SK-N-SH (cell line): ENCODE results near the gene NCKAP5. TPM values are rescaled to one million over a fixed set of nuclear protein-coding genes. Genes with fewer than 3 reads are reported as not detected.

Source experiments
- CTCF ChIA-PET: fragments of 300-600, 350-600 bp; formaldehyde crosslinking; extraction: SDS; loops from one replicate; lab custom pipeline; 2021; lab: Yijun Ruan, JAX
- POLR2A ChIA-PET: fragments of 350-600 bp; sonication (Branson Sonifier 250); formaldehyde crosslinking; extraction: SDS; loops from one replicate; lab custom pipeline; 2020; ENCODE audit warnings: antibody characterized with exemption, inconsistent platforms; lab: Yijun Ruan, JAX
- DNase-seq: peaks from one replicate; pipeline ENCODE4 v3.0.0; 2012
- H2AFZ ChIP-seq: fragments of 200-600 bp; sonication (generic); 2 replicates; pipeline ENCODE4 v1.8.1; 2016; ENCODE audit warnings: antibody characterized with exemption, mild to moderate bottlenecking, low read depth
- H3F3A ChIP-seq: fragments of 200-600 bp; sonication (generic); replicated peaks from 2 replicates; pipeline ENCODE3; 2016; ENCODE audit warnings: antibody characterized with exemption, mild to moderate bottlenecking; ENCODE audit not compliant: insufficient read depth
- H3K27ac ChIP-seq, 2 experiments: fragments of 200-500 bp in 1 of 2; fragments of 200-600 bp in 1 of 2; sonication (Bioruptor generic) in 1 of 2; sonication (generic), shearing (Covaris generic) in 1 of 2; 2 replicates each; pipeline versions ENCODE4 v1.5.1 to v1.6.1; 2014 to 2016; ENCODE audit warnings: low read depth in 2 of 2, inconsistent platforms in 1 of 2, low read length in 1 of 2, mild to moderate bottlenecking in 1 of 2, mixed read lengths in 1 of 2
- H3K27me3 ChIP-seq: fragments of 200-600 bp; sonication (generic), shearing (Covaris generic); 2 replicates; pipeline ENCODE4 v1.6.1; 2016; ENCODE audit warnings: mixed run types; ENCODE audit not compliant: insufficient read depth
- H3K36me3 ChIP-seq, 2 experiments: fragments of 200-500 bp in 1 of 2; fragments of 200-600 bp in 1 of 2; sonication (Bioruptor generic) in 1 of 2; sonication (generic) in 1 of 2; replicated peaks in 1 of 2; 2 replicates each; pipeline versions ENCODE3 to v1.5.1; 2014 to 2016; ENCODE audit warnings: low read length in 1 of 2, mild to moderate bottlenecking in 1 of 2; ENCODE audit not compliant: insufficient read depth in 2 of 2, control insufficient read depth in 1 of 2
- H3K4me1 ChIP-seq, 2 experiments: fragments of 200-500 bp in 1 of 2; fragments of 200-600 bp in 1 of 2; sonication (Bioruptor generic) in 1 of 2; sonication (generic), shearing (Covaris generic) in 1 of 2; 2 replicates each; pipeline versions ENCODE4 v1.5.1 to v1.6.1; 2014 to 2016; ENCODE audit warnings: low read depth in 1 of 2, low read length in 1 of 2, mixed run types in 1 of 2; ENCODE audit not compliant: insufficient read depth in 2 of 2, control insufficient read depth in 1 of 2
- H3K4me2 ChIP-seq: fragments of 200-600 bp; sonication (generic), shearing (Covaris generic); 2 replicates; pipeline ENCODE4 v1.6.1; 2017; ENCODE audit warnings: mixed run types
- H3K4me3 ChIP-seq, 2 experiments: fragments of 200-500 bp in 1 of 2; fragments of 200-600 bp in 1 of 2; sonication (Bioruptor generic) in 1 of 2; sonication (generic), shearing (Covaris generic) in 1 of 2; 2 replicates each; pipeline versions ENCODE4 v1.5.1 to v1.8.1; 2014 to 2016; ENCODE audit warnings: low read depth in 2 of 2, inconsistent platforms in 1 of 2, low read length in 1 of 2, mild to moderate bottlenecking in 1 of 2, mixed read lengths in 1 of 2, moderate library complexity in 1 of 2
- H3K79me2 ChIP-seq: fragments of 200-600 bp; sonication (generic); 2 replicates; pipeline ENCODE4 v1.8.1; 2017; ENCODE audit warnings: mild to moderate bottlenecking; ENCODE audit not compliant: insufficient read depth
- H3K9ac ChIP-seq: fragments of 200-600 bp; sonication (generic); 2 replicates; pipeline ENCODE4 v1.6.1; 2017; ENCODE audit warnings: mixed run types
- H3K9me2 ChIP-seq: fragments of 200-600 bp; sonication (generic); 2 replicates; pipeline ENCODE4 v1.6.1; 2017; ENCODE audit warnings: mixed run types
- H3K9me3 ChIP-seq: fragments of 200-600 bp; sonication (generic); 2 replicates; pipeline ENCODE4 v1.6.1; 2017; ENCODE audit warnings: mixed run types, mild to moderate bottlenecking, moderate library complexity
- H4K20me1 ChIP-seq: fragments of 200-600 bp; sonication (generic); 2 replicates; pipeline ENCODE4 v1.6.1; 2017; ENCODE audit warnings: mild to moderate bottlenecking, mixed run types; ENCODE audit not compliant: insufficient read depth
- CHD2 ChIP-seq: fragments of 150-350 bp; IDR thresholded peaks from 2 replicates; pipeline ENCODE4 v1.6.1; 2018; ENCODE audit warnings: low read length; ENCODE audit not compliant: partially characterized antibody
- ELF1 ChIP-seq: IDR thresholded peaks from 2 replicates; pipeline ENCODE4 v1.4.0; 2012
- EP300 ChIP-seq, 2 experiments: IDR thresholded peaks; 2 replicates each; pipeline versions ENCODE4 v1.4.0 to v1.6.1; 2012; ENCODE audit warnings: borderline replicate concordance in 1 of 2, low read depth in 1 of 2, low read length in 1 of 2
- FOSL2 ChIP-seq: IDR thresholded peaks from 2 replicates; pipeline ENCODE4 v1.4.0; 2012; ENCODE audit warnings: low read depth, mild to moderate bottlenecking, moderate library complexity, borderline replicate concordance
- GABPA ChIP-seq: IDR thresholded peaks from 2 replicates; pipeline ENCODE4 v1.4.0; 2012; ENCODE audit warnings: low read depth, mild to moderate bottlenecking
- GATA2 ChIP-seq: sonication (generic); formaldehyde crosslinking; IDR thresholded peaks from 2 replicates; pipeline ENCODE4 v1.5.0; 2020; ENCODE audit warnings: mild to moderate bottlenecking, missing genetic modification reagents
- MXI1 ChIP-seq: IDR thresholded peaks from 2 replicates; pipeline ENCODE4 v1.6.1; 2012; ENCODE audit warnings: mild to moderate bottlenecking, low read depth, low read length, improper control_type of control experiment
- RAD21 ChIP-seq: IDR thresholded peaks from 2 replicates; pipeline ENCODE4 v1.6.1; 2012; ENCODE audit warnings: mild to moderate bottlenecking, low read length
- RCOR1 ChIP-seq: fragments of 150-350 bp; IDR thresholded peaks from 2 replicates; pipeline ENCODE4 v1.6.1; 2017; ENCODE audit warnings: antibody characterized with exemption, low read length
- RXRA ChIP-seq: IDR thresholded peaks from 2 replicates; pipeline ENCODE4 v1.4.0; 2012; ENCODE audit warnings: low read depth, mild to moderate bottlenecking, borderline replicate concordance
- SIN3A ChIP-seq: IDR thresholded peaks from 2 replicates; pipeline ENCODE4 v1.6.1; 2012; ENCODE audit warnings: low read depth, mild to moderate bottlenecking, low read length, moderate library complexity, borderline replicate concordance
- SMC3 ChIP-seq: IDR thresholded peaks from 2 replicates; pipeline ENCODE4 v1.6.1; 2012; ENCODE audit warnings: low read depth, low read length, improper control_type of control experiment
- TCF12 ChIP-seq: IDR thresholded peaks from 2 replicates; pipeline ENCODE4 v1.4.0; 2012
- USF1 ChIP-seq: IDR thresholded peaks from 2 replicates; pipeline ENCODE4 v1.4.0; 2012; ENCODE audit warnings: low read depth, borderline replicate concordance
- ZBTB33 ChIP-seq: IDR thresholded peaks from 2 replicates; pipeline ENCODE4 v1.4.0; 2012; ENCODE audit warnings: low read depth, borderline replicate concordance
- WGBS: methylation state at CpG from one replicate; pipeline ENCODE4 v1.1.6; 2017; ENCODE audit warnings: low lambda C conversion rate; 5-methylcytosine and 5-hydroxymethylcytosine counted together
- polyA plus RNA-seq, 3 experiments: library from polyadenylated mRNA; depleted of rRNA; stranded (reverse); fragments of >200 nt; gene quantifications; 2 replicates each; pipeline ENCODE4 v1.2.3, GENCODE V29; 2012
- TF ChIP-seq, protein P1 (sequence below): IDR thresholded peaks from 2 replicates; pipeline ENCODE4 v1.4.0; 2012; ENCODE audit warnings: low read depth
- TF ChIP-seq, protein P2 (sequence below): fragments of 200-600 bp; sonication (generic); IDR thresholded peaks from 2 replicates; pipeline ENCODE4 v1.6.1; 2017; ENCODE audit warnings: antibody characterized with exemption, mild to moderate bottlenecking, moderate library complexity
- TF ChIP-seq, protein P3 (sequence below): IDR thresholded peaks from 2 replicates; pipeline ENCODE4; 2012

NCKAP5 gene
- polyA plus RNA-seq, 1 of the 3 experiments (the other 2 are of a cell fraction), result 0.02 TPM

GRCh38 chr2:133424876-133425275 lies 143.4 kb downstream of the NCKAP5 start:
- Histone ChIP-seq H3K9me2 (no peaks in the 10 kb centered on the region), H3F3A (no peaks in the 10 kb centered on the region), H4K20me1 (no peaks in the 10 kb centered on the region), H3K4me2 (no peak overlapping the region), H2AFZ (no peak overlapping the region), H3K4me3 (no peak overlapping the region), H3K9me3 (no peaks in the 10 kb centered on the region), H3K9ac (no peak overlapping the region), H3K79me2 (no peaks in the 10 kb centered on the region), H3K36me3 (no peaks in the 10 kb centered on the region), H3K4me1 (peaks cover 3 to 8% of the 10 kb centered on the region in 2 experiments; a peak in 3 of 4 replicates), H3K27ac (no peak overlapping the region), H3K27me3 (no peaks in the 10 kb centered on the region)
- DNase-seq, result no peak
- CTCF ChIA-PET, result no interaction called here
- POLR2A ChIA-PET, result no interaction called here
- no peak for TF ChIP-seq TCF12
- TF ChIP-seq CHD2, result no peak
- TF ChIP-seq, protein P1, sequence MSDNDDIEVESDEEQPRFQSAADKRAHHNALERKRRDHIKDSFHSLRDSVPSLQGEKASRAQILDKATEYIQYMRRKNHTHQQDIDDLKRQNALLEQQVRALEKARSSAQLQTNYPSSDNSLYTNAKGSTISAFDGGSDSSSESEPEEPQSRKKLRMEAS, result no peak
- TF ChIP-seq SIN3A, result no peak
- TF ChIP-seq RXRA, result no peak
- no peak for TF ChIP-seq ELF1
- no peak for TF ChIP-seq RAD21
- no peak for TF ChIP-seq EP300 (IDR thresholded peaks at IDR 0.05; ENCODE audit: borderline replicate concordance in 1 of 2, low read depth in 1 of 2, low read length in 1 of 2)
- WGBS, result 59% methylated on average over 2 of the region's 2 CpGs

DNA sequence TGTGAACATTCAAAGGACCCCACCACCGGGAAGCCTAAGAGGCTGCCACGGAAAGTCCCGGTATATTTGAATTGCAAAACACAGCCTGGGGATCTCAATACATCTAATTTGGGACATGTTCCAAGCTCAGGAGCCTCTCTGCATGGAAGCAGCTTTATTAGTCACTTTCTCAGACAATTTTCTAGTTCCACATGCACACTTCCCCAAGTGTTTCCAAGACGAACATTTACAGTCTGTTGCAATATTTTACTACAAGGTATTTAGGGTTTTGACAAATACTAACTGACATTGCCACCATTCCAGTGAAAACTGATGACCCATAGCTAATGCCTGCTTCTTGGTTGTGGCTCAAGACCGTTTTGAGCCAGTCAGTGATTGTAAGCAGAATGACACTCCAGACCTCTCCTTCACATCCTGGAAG lies 145.3 kb downstream of the NCKAP5 start:
- H3K27me3 ChIP-seq, result no peaks in the 10 kb centered on the region
- H3K4me3 ChIP-seq, result no peak overlapping the region
- H3K79me2 ChIP-seq, result no peaks in the 10 kb centered on the region
- H3K36me3 ChIP-seq, result no peaks in the 10 kb centered on the region
- H2AFZ ChIP-seq, result no peak overlapping the region
- 56% methylated on average over 5 of the region's 5 CpGs for WGBS
- DNase-seq, result no peak
- TF ChIP-seq RCOR1, result no peak
- no peak for TF ChIP-seq GABPA
- TF ChIP-seq, protein P2, sequence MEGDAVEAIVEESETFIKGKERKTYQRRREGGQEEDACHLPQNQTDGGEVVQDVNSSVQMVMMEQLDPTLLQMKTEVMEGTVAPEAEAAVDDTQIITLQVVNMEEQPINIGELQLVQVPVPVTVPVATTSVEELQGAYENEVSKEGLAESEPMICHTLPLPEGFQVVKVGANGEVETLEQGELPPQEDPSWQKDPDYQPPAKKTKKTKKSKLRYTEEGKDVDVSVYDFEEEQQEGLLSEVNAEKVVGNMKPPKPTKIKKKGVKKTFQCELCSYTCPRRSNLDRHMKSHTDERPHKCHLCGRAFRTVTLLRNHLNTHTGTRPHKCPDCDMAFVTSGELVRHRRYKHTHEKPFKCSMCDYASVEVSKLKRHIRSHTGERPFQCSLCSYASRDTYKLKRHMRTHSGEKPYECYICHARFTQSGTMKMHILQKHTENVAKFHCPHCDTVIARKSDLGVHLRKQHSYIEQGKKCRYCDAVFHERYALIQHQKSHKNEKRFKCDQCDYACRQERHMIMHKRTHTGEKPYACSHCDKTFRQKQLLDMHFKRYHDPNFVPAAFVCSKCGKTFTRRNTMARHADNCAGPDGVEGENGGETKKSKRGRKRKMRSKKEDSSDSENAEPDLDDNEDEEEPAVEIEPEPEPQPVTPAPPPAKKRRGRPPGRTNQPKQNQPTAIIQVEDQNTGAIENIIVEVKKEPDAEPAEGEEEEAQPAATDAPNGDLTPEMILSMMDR, result no peak
- no peak for TF ChIP-seq EP300 (IDR thresholded peaks at IDR 0.05; ENCODE audit: borderline replicate concordance in 1 of 2, low read depth in 1 of 2, low read length in 1 of 2)
- TF ChIP-seq FOSL2, result no peak
- no peak for TF ChIP-seq SIN3A
- TF ChIP-seq GATA2 (CRISPR knock-in tag), result no peak
- TF ChIP-seq, protein P3, sequence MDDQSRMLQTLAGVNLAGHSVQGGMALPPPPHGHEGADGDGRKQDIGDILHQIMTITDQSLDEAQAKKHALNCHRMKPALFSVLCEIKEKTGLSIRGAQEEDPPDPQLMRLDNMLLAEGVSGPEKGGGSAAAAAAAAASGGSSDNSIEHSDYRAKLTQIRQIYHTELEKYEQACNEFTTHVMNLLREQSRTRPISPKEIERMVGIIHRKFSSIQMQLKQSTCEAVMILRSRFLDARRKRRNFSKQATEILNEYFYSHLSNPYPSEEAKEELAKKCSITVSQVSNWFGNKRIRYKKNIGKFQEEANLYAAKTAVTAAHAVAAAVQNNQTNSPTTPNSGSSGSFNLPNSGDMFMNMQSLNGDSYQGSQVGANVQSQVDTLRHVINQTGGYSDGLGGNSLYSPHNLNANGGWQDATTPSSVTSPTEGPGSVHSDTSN, result no peak
- no peak for TF ChIP-seq TCF12
- no peak for TF ChIP-seq USF1
- no peak for TF ChIP-seq MXI1
- no peak for TF ChIP-seq SMC3
- TF ChIP-seq, protein P1, result no peak
- no peak for TF ChIP-seq ZBTB33
- TF ChIP-seq, all 33 proteins: peak for 0
- no peaks in the 10 kb centered on the region for H4K20me1 ChIP-seq
- H3K9me3 ChIP-seq, result no peaks in the 10 kb centered on the region
- ChIA-PET CTCF (no interaction called here), POLR2A (no interaction called here)
- no peak overlapping the region for H3K4me2 ChIP-seq
- H3K27ac ChIP-seq, result no peak overlapping the region
- no peaks in the 10 kb centered on the region for H3K9me2 ChIP-seq
- H3K9ac ChIP-seq, result no peak overlapping the region
- peaks cover 3 to 8% of the 10 kb centered on the region in 2 experiments; a peak in 3 of 4 replicates for H3K4me1 ChIP-seq
- H3F3A ChIP-seq, result no peaks in the 10 kb centered on the region
